GM12891 (cell line): ENCODE measurements around the gene TBC1D22A.

Experiments used
- POLR2A ChIP-seq: IDR thresholded peaks from 2 replicates; pipeline ENCODE4 v1.6.1; 2011; ENCODE audit warnings: low read depth, low read length, control low read depth
- POLR2AphosphoS5 ChIP-seq: IDR thresholded peaks from 2 replicates; pipeline ENCODE4 v1.6.1; 2011; ENCODE audit warnings: low read depth, low read length, control low read depth
- SPI1 ChIP-seq: IDR thresholded peaks from 2 replicates; pipeline ENCODE4 v1.6.1; 2011; ENCODE audit warnings: low read depth, low read length, control low read depth
- TAF1 ChIP-seq: IDR thresholded peaks from 2 replicates; pipeline ENCODE4 v1.6.1; 2011; ENCODE audit warnings: low read depth, low read length, control low read depth

DNA sequence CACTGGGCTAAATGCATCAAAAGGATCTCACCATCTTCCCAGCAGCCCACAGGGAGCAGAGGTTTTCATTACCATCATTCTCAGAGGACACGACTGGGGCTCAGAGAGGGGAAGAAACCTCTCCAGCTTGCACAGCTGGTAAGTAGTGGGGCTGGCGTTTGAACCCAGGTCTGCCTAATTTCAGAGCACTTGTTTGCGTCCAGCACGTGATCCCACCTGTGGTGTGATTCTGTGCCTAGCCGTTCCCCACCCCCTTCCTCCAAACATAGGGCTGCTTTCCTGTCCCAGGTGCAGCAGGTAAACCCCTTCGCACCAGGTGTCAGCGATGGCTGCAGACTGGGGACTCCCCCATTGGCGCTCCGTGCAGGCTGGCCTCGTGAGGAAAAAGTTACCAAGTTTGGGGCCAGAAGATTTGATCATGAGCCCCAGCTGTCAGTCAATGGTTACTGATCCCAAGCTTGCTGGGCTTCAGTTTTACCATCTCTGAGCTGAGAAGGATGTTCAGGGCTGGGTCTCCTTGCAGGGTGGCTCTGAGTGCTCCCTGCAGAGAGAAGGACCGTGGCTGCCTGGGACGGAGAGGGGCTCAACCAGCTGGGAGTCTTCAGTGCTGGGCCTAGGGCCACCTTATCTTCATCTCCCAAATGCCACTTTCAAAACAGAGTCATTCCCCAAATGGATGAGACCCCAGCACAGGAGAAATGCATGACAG lies 445.6 kb downstream of the TBC1D22A start:
- TF ChIP-seq POLR2AphosphoS5 (no peak), POLR2A (no peak), SPI1 (no peak), TAF1 (no peak)
